C4-2B (cell line): ENCODE results near the gene MYL7.

Experiments
- ZFX ChIP-seq: fragments of 450-650 bp; IDR thresholded peaks from 2 replicates; pipeline ENCODE4 v1.6.1; 2017
- TF ChIP-seq, protein P1 (sequence below): fragments of 450-650 bp; conservative IDR thresholded peaks from 2 replicates; pipeline ENCODE4 v1.5.1; 2017; ENCODE audit warnings: mild to moderate bottlenecking

- TF ChIP-seq, protein P1, sequence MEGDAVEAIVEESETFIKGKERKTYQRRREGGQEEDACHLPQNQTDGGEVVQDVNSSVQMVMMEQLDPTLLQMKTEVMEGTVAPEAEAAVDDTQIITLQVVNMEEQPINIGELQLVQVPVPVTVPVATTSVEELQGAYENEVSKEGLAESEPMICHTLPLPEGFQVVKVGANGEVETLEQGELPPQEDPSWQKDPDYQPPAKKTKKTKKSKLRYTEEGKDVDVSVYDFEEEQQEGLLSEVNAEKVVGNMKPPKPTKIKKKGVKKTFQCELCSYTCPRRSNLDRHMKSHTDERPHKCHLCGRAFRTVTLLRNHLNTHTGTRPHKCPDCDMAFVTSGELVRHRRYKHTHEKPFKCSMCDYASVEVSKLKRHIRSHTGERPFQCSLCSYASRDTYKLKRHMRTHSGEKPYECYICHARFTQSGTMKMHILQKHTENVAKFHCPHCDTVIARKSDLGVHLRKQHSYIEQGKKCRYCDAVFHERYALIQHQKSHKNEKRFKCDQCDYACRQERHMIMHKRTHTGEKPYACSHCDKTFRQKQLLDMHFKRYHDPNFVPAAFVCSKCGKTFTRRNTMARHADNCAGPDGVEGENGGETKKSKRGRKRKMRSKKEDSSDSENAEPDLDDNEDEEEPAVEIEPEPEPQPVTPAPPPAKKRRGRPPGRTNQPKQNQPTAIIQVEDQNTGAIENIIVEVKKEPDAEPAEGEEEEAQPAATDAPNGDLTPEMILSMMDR = no peak
- TF ChIP-seq ZFX = no peak
These were observed 5.1 kb upstream of the MYL7 start for GRCh38 chr7:44145969-44146911.
